Stimulated activated CD4-positive, alpha-beta T cell treated with anti-CD3 and anti-CD28 coated beads, Interleukin-4, amount 100 ng/mL, for 1 hour (primary cell): Measurements from ENCODE around the gene TBX1.
A peak's percentile ranks its signal among the peaks of the same experiment; 100 is the strongest.

Source experiments
- DNase-seq: peaks from one replicate; pipeline ENCODE4 v3.0.0-alpha.2; 2020

Gene TBX1

GRCh38 chr22:19760058-19760950, at the start of gene TBX1:
TBX1 (plus strand) TSS chr22:19760778; CDS start chr22:19760844, 66 bp downstream.
- no peak for DNase-seq

- no peak for DNase-seq
Observed at GRCh38 chr22:19713245-19713644, 47.3 kb upstream of the TBX1 start.

GRCh38 chr22:19713650-19714311, 46.8 kb upstream of the TBX1 start:
- DNase-seq = no peak

- no peak for DNase-seq
Observed at GRCh38 chr22:19714312-19715187, 46.0 kb upstream of the TBX1 start, which contains the start of gene SEPTIN5. SEPTIN5 (plus strand) TSS chr22:19714503; CDS start chr22:19714589, 86 bp downstream.

GRCh38 chr22:19715188-19715930, 45.2 kb upstream of the TBX1 start:
- DNase-seq = no peak

GRCh38 chr22:19716041-19716828, 44.3 kb upstream of the TBX1 start:
- no peak for DNase-seq

- DNase-seq = no peak
Observed at GRCh38 chr22:19716829-19717105, 43.8 kb upstream of the TBX1 start.

GRCh38 chr22:19717181-19717580, 43.4 kb upstream of the TBX1 start:
- DNase-seq = no peak

- peak; percentile 81 for DNase-seq
Observed at GRCh38 chr22:19717691-19718455, 42.7 kb upstream of the TBX1 start.

GRCh38 chr22:19718456-19719049, 42.0 kb upstream of the TBX1 start:
- DNase-seq = no peak

GRCh38 chr22:19719050-19719482, 41.5 kb upstream of the TBX1 start:
- peak; percentile 39 for DNase-seq

GRCh38 chr22:19719488-19720021, 41.0 kb upstream of the TBX1 start:
- DNase-seq = no peak

GRCh38 chr22:19720150-19720827, 40.3 kb upstream of the TBX1 start:
- DNase-seq = no peak

GRCh38 chr22:19720999-19721329, 39.6 kb upstream of the TBX1 start:
- no peak for DNase-seq

GRCh38 chr22:19721330-19722177, 39.0 kb upstream of the TBX1 start:
- DNase-seq = no peak

GRCh38 chr22:19722178-19722981, 38.2 kb upstream of the TBX1 start:
- no peak for DNase-seq

- DNase-seq = no peak
Observed at GRCh38 chr22:19722982-19723231, 37.7 kb upstream of the TBX1 start.
